Sigmoid colon (tissue), 4 donors: Measurements from ENCODE around the gene TNP2.
A peak's percentile ranks its signal among the peaks of the same experiment; 100 is the strongest.

Experiments
- POLR2AphosphoS5 ChIP-seq, 4 donors: sonication (generic); formaldehyde crosslinking; IDR thresholded peaks; one replicate each; pipeline ENCODE4 v1.6.1; 2017; ENCODE audit warnings: antibody characterized with exemption in 4 of 4
- TF ChIP-seq, protein P1 (sequence below), 4 experiments: fragments of 450-650 bp in 3 of 4; fragments of 200-600 bp in 1 of 4; IDR thresholded peaks; one replicate each; pipeline ENCODE4 v1.5.1; 2016 to 2019; ENCODE audit warnings: antibody characterized with exemption in 4 of 4, mild to moderate bottlenecking in 3 of 4, moderate library complexity in 2 of 4

DNA sequence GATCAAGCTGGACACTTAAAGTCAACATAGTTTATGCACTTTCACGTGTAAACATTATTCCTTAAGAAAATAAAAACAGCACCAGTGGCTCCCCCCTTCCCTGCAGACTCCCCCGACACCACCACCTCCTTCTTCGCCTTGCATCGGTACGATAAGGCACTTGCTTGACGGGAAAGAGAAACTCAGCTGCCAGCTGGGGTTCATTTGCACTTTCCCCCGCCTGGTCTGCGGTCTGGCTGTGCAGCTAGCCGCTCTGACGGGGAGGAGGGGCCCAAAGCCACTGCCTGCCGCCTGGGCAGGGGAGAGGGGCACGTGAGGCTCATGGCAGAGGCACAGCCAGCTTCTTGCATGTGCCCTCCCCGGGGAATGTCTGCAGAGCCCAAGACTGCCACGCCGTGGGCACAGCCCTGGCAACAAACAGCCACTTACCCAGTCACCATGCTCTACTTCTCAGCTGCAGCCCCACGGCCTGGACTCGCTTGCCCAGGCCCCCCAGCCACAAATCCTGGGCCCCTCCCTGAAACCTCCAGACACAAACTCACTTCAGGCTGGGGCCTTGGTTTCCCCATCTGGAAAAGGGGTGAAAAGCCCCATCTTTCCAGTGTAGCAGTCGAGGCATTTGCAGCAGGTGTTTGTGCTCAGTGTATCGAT, 28.5 kb upstream of the TNP2 start:
- TF ChIP-seq, protein P1, sequence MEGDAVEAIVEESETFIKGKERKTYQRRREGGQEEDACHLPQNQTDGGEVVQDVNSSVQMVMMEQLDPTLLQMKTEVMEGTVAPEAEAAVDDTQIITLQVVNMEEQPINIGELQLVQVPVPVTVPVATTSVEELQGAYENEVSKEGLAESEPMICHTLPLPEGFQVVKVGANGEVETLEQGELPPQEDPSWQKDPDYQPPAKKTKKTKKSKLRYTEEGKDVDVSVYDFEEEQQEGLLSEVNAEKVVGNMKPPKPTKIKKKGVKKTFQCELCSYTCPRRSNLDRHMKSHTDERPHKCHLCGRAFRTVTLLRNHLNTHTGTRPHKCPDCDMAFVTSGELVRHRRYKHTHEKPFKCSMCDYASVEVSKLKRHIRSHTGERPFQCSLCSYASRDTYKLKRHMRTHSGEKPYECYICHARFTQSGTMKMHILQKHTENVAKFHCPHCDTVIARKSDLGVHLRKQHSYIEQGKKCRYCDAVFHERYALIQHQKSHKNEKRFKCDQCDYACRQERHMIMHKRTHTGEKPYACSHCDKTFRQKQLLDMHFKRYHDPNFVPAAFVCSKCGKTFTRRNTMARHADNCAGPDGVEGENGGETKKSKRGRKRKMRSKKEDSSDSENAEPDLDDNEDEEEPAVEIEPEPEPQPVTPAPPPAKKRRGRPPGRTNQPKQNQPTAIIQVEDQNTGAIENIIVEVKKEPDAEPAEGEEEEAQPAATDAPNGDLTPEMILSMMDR (IDR thresholded peaks at IDR 0.05) = no peak
- TF ChIP-seq POLR2AphosphoS5 (IDR thresholded peaks at IDR 0.05) = peak in 2 of 4 donors; percentile 5 to 54
